Measurements from ENCODE around the gene PPP2R1B. TPM values are rescaled to one million over a fixed set of nuclear protein-coding genes. Genes with fewer than 3 reads are reported as not detected.

The PPP2R1B gene
- total and polyA plus RNA-seq, 2 of the 8 experiments (the other 6 are each of a cell fraction or from before 2014, with no cell fraction given) = 25.8 to 87.0 TPM

DNA sequence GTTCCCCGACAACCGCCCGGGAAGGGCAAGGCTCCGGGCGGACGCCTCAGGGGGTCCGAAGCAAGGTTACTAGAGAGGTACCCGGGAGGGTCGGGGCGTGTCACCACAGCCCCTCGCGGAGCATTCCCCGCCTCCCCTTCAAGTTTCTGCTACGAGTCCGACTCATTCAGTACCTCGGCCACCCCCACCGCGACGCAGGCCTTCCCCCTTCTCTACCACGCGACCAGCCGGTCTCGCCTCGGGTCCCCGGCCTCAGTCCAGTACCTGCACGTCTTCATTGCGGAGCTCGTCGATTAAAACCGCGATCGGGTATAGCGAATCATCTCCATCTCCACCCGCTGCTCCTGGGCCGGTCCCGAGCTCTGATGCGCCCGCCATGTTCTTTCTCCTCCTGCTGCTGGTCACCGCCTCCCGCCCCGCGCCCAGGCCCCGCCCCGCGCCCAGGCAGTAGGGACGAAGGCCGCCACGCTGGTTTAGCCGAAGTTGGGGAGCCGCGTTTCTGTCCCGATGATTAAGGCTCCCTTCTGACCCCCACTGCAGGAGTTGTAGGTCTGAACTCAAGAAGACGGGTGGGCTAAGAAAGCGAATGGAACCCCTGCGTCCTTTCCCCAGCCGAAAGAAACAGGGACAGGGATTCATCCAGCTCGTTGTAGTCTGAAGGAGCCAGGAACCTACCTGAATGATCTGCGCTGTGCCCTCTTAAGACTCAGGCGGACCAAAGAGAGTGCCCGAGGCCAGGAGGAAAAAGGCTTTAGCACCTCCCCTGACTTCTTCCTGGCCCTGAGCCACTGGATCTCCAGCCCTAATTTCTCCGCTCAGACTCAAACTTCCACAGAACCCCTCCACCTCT lies at the start of gene PPP2R1B (continued):
- TF ChIP-seq SIX5 (IDR thresholded peaks at IDR 0.05; ENCODE audit: low read depth, low read length) = no peak
- peak; percentile 64 for TF ChIP-seq TBP (IDR thresholded peaks at IDR 0.05; ENCODE audit: low read depth, low read length)
- TF ChIP-seq, protein P1, sequence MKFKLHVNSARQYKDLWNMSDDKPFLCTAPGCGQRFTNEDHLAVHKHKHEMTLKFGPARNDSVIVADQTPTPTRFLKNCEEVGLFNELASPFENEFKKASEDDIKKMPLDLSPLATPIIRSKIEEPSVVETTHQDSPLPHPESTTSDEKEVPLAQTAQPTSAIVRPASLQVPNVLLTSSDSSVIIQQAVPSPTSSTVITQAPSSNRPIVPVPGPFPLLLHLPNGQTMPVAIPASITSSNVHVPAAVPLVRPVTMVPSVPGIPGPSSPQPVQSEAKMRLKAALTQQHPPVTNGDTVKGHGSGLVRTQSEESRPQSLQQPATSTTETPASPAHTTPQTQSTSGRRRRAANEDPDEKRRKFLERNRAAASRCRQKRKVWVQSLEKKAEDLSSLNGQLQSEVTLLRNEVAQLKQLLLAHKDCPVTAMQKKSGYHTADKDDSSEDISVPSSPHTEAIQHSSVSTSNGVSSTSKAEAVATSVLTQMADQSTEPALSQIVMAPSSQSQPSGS (IDR thresholded peaks at IDR 0.05; ENCODE audit: low read length) = no peak
- no peak for TF ChIP-seq GABPA (IDR thresholded peaks at IDR 0.05; ENCODE audit: borderline replicate concordance, insufficient read depth, low read length)
- TF ChIP-seq, protein P2, sequence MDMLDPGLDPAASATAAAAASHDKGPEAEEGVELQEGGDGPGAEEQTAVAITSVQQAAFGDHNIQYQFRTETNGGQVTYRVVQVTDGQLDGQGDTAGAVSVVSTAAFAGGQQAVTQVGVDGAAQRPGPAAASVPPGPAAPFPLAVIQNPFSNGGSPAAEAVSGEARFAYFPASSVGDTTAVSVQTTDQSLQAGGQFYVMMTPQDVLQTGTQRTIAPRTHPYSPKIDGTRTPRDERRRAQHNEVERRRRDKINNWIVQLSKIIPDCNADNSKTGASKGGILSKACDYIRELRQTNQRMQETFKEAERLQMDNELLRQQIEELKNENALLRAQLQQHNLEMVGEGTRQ (IDR thresholded peaks at IDR 0.05; ENCODE audit: low read length) = no peak
- TF ChIP-seq, protein P3, sequence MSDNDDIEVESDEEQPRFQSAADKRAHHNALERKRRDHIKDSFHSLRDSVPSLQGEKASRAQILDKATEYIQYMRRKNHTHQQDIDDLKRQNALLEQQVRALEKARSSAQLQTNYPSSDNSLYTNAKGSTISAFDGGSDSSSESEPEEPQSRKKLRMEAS (IDR thresholded peaks at IDR 0.05) = peak; percentile 59
- TF ChIP-seq TAF7 (optimal IDR thresholded peaks at IDR 0.05; ENCODE audit: borderline replicate concordance, low read depth, low read length) = peak; percentile 50
- TF ChIP-seq HDAC2 (IDR thresholded peaks at IDR 0.05; ENCODE audit: borderline replicate concordance in 1 of 2, low read depth in 2 of 2, low read length in 2 of 2) = no peak
- TF ChIP-seq SIRT6 (IDR thresholded peaks at IDR 0.05; ENCODE audit: low read length) = no peak
- peak; percentile 90 for TF ChIP-seq PHF8 (conservative IDR thresholded peaks at IDR 0.05; ENCODE audit: low read depth, low read length)
- TF ChIP-seq NANOG (IDR thresholded peaks at IDR 0.05; ENCODE audit: insufficient read depth, low read depth, low read length, poor library complexity, severe bottlenecking) = no peak
- no peak for TF ChIP-seq SP2 (IDR thresholded peaks at IDR 0.05; ENCODE audit: low read length)
- TF ChIP-seq CEBPB (IDR thresholded peaks at IDR 0.05; ENCODE audit: low read depth, low read length) = no peak
- no peak for TF ChIP-seq HDAC6 (IDR thresholded peaks at IDR 0.05; ENCODE audit: low read depth, low read length)
- 0 out of 2 replicates have a peak, but pooled peaks have one; percentile 10 for TF ChIP-seq CREB1 (IDR thresholded peaks at IDR 0.05)
- TF ChIP-seq TCF12 (IDR thresholded peaks at IDR 0.05; ENCODE audit: low read depth, low read length) = no peak
- TF ChIP-seq RFX5 (IDR thresholded peaks at IDR 0.05; ENCODE audit: borderline replicate concordance, low read depth, low read length) = no peak
- no peak for TF ChIP-seq SUZ12 (IDR thresholded peaks at IDR 0.05; ENCODE audit: low read length)
- peak; percentile 76 for TF ChIP-seq SAP30 (IDR thresholded peaks at IDR 0.05; ENCODE audit: insufficient read depth, insufficient replicate concordance, low read length)
- no peak for TF ChIP-seq KDM5A (IDR thresholded peaks at IDR 0.05; ENCODE audit: low read length)
- peak; percentile 76; the same call in 1 of the 2 replicates for TF ChIP-seq POLR2AphosphoS5 (IDR thresholded peaks at IDR 0.05; ENCODE audit: low read depth, low read length)

Data from H1 (cell line).